SK-N-SH (cell line): ENCODE data around the gene FAM114A1. TPM values are rescaled to one million over a fixed set of nuclear protein-coding genes. Genes with fewer than 3 reads are reported as not detected.

Experiments used
- CTCF ChIA-PET: fragments of 300-600, 350-600 bp; formaldehyde crosslinking; extraction: SDS; loops from one replicate; lab custom pipeline; 2021; lab: Yijun Ruan, JAX
- POLR2A ChIA-PET: fragments of 350-600 bp; sonication (Branson Sonifier 250); formaldehyde crosslinking; extraction: SDS; loops from one replicate; lab custom pipeline; 2020; ENCODE audit warnings: antibody characterized with exemption, inconsistent platforms; lab: Yijun Ruan, JAX
- DNase-seq: peaks from one replicate; pipeline ENCODE4 v3.0.0; 2012
- H2AFZ ChIP-seq: fragments of 200-600 bp; sonication (generic); 2 replicates; pipeline ENCODE4 v1.8.1; 2016; ENCODE audit warnings: antibody characterized with exemption, mild to moderate bottlenecking, low read depth
- H3F3A ChIP-seq: fragments of 200-600 bp; sonication (generic); replicated peaks from 2 replicates; pipeline ENCODE3; 2016; ENCODE audit warnings: antibody characterized with exemption, mild to moderate bottlenecking; ENCODE audit not compliant: insufficient read depth
- H3K27ac ChIP-seq, 2 experiments: fragments of 200-500 bp in 1 of 2; fragments of 200-600 bp in 1 of 2; sonication (Bioruptor generic) in 1 of 2; sonication (generic), shearing (Covaris generic) in 1 of 2; 2 replicates each; pipeline versions ENCODE4 v1.5.1 to v1.6.1; 2014 to 2016; ENCODE audit warnings: low read depth in 2 of 2, inconsistent platforms in 1 of 2, low read length in 1 of 2, mild to moderate bottlenecking in 1 of 2, mixed read lengths in 1 of 2
- H3K27me3 ChIP-seq: fragments of 200-600 bp; sonication (generic), shearing (Covaris generic); 2 replicates; pipeline ENCODE4 v1.6.1; 2016; ENCODE audit warnings: mixed run types; ENCODE audit not compliant: insufficient read depth
- H3K36me3 ChIP-seq, 2 experiments: fragments of 200-500 bp in 1 of 2; fragments of 200-600 bp in 1 of 2; sonication (Bioruptor generic) in 1 of 2; sonication (generic) in 1 of 2; replicated peaks in 1 of 2; 2 replicates each; pipeline versions ENCODE3 to v1.5.1; 2014 to 2016; ENCODE audit warnings: low read length in 1 of 2, mild to moderate bottlenecking in 1 of 2; ENCODE audit not compliant: insufficient read depth in 2 of 2, control insufficient read depth in 1 of 2
- H3K4me1 ChIP-seq, 2 experiments: fragments of 200-500 bp in 1 of 2; fragments of 200-600 bp in 1 of 2; sonication (Bioruptor generic) in 1 of 2; sonication (generic), shearing (Covaris generic) in 1 of 2; 2 replicates each; pipeline versions ENCODE4 v1.5.1 to v1.6.1; 2014 to 2016; ENCODE audit warnings: low read depth in 1 of 2, low read length in 1 of 2, mixed run types in 1 of 2; ENCODE audit not compliant: insufficient read depth in 2 of 2, control insufficient read depth in 1 of 2
- H3K4me2 ChIP-seq: fragments of 200-600 bp; sonication (generic), shearing (Covaris generic); 2 replicates; pipeline ENCODE4 v1.6.1; 2017; ENCODE audit warnings: mixed run types
- H3K4me3 ChIP-seq, 2 experiments: fragments of 200-500 bp in 1 of 2; fragments of 200-600 bp in 1 of 2; sonication (Bioruptor generic) in 1 of 2; sonication (generic), shearing (Covaris generic) in 1 of 2; 2 replicates each; pipeline versions ENCODE4 v1.5.1 to v1.8.1; 2014 to 2016; ENCODE audit warnings: low read depth in 2 of 2, inconsistent platforms in 1 of 2, low read length in 1 of 2, mild to moderate bottlenecking in 1 of 2, mixed read lengths in 1 of 2, moderate library complexity in 1 of 2
- H3K79me2 ChIP-seq: fragments of 200-600 bp; sonication (generic); 2 replicates; pipeline ENCODE4 v1.8.1; 2017; ENCODE audit warnings: mild to moderate bottlenecking; ENCODE audit not compliant: insufficient read depth
- H3K9ac ChIP-seq: fragments of 200-600 bp; sonication (generic); 2 replicates; pipeline ENCODE4 v1.6.1; 2017; ENCODE audit warnings: mixed run types
- H3K9me2 ChIP-seq: fragments of 200-600 bp; sonication (generic); 2 replicates; pipeline ENCODE4 v1.6.1; 2017; ENCODE audit warnings: mixed run types
- H3K9me3 ChIP-seq: fragments of 200-600 bp; sonication (generic); 2 replicates; pipeline ENCODE4 v1.6.1; 2017; ENCODE audit warnings: mixed run types, mild to moderate bottlenecking, moderate library complexity
- H4K20me1 ChIP-seq: fragments of 200-600 bp; sonication (generic); 2 replicates; pipeline ENCODE4 v1.6.1; 2017; ENCODE audit warnings: mild to moderate bottlenecking, mixed run types; ENCODE audit not compliant: insufficient read depth
- CHD2 ChIP-seq: fragments of 150-350 bp; IDR thresholded peaks from 2 replicates; pipeline ENCODE4 v1.6.1; 2018; ENCODE audit warnings: low read length; ENCODE audit not compliant: partially characterized antibody
- EP300 ChIP-seq, 2 experiments: IDR thresholded peaks; 2 replicates each; pipeline versions ENCODE4 v1.4.0 to v1.6.1; 2012; ENCODE audit warnings: borderline replicate concordance in 1 of 2, low read depth in 1 of 2, low read length in 1 of 2
- FOXM1 ChIP-seq: IDR thresholded peaks from 2 replicates; pipeline ENCODE4 v1.4.0; 2012; ENCODE audit warnings: low read depth, mild to moderate bottlenecking
- GABPA ChIP-seq: IDR thresholded peaks from 2 replicates; pipeline ENCODE4 v1.4.0; 2012; ENCODE audit warnings: low read depth, mild to moderate bottlenecking
- GATA2 ChIP-seq: sonication (generic); formaldehyde crosslinking; IDR thresholded peaks from 2 replicates; pipeline ENCODE4 v1.5.0; 2020; ENCODE audit warnings: mild to moderate bottlenecking, missing genetic modification reagents
- NRF1 ChIP-seq: IDR thresholded peaks from 2 replicates; pipeline ENCODE4 v1.6.1; 2012; ENCODE audit warnings: low read depth, mild to moderate bottlenecking, low read length
- POLR2AphosphoS5 ChIP-seq: IDR thresholded peaks from 2 replicates; pipeline ENCODE4 v1.6.1; 2012; ENCODE audit warnings: low read depth, low read length
- RAD21 ChIP-seq: IDR thresholded peaks from 2 replicates; pipeline ENCODE4 v1.6.1; 2012; ENCODE audit warnings: mild to moderate bottlenecking, low read length
- SIN3A ChIP-seq: IDR thresholded peaks from 2 replicates; pipeline ENCODE4 v1.6.1; 2012; ENCODE audit warnings: low read depth, mild to moderate bottlenecking, low read length, moderate library complexity, borderline replicate concordance
- WGBS: methylation state at CpG from one replicate; pipeline ENCODE4 v1.1.6; 2017; ENCODE audit warnings: low lambda C conversion rate; 5-methylcytosine and 5-hydroxymethylcytosine counted together
- polyA plus RNA-seq, 3 experiments: library from polyadenylated mRNA; depleted of rRNA; stranded (reverse); fragments of >200 nt; gene quantifications; 2 replicates each; pipeline ENCODE4 v1.2.3, GENCODE V29; 2012
- TF ChIP-seq, protein P1 (sequence below): IDR thresholded peaks from 2 replicates; pipeline ENCODE4 v1.6.1; 2012; ENCODE audit warnings: mild to moderate bottlenecking, low read depth, low read length, moderate library complexity
- TF ChIP-seq, protein P2 (sequence below): IDR thresholded peaks from 2 replicates; pipeline ENCODE4; 2012

Gene FAM114A1
- polyA plus RNA-seq, 1 of the 3 experiments (the other 2 are of a cell fraction) = 54.2 TPM

DNA sequence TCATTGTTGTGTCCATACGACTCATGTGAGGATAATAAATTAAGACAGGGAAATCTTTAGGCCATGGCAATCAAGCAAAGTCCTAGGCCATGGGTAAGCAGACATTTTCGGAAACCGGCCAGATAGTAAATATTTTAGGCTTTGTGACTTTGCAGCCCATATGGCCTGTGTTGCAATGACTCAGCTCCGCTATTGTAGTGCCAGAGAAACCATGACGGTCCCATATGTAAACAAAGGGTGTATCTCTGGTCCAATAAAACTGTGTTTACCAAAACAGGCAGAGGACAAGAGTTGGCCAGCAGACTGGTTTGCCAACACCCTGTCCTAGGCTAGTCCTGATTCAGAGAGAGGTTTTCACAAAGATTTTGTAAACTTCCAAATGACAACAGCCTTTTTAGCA, 5.0 kb downstream of the FAM114A1 start (continued):
- TF ChIP-seq, protein P1, sequence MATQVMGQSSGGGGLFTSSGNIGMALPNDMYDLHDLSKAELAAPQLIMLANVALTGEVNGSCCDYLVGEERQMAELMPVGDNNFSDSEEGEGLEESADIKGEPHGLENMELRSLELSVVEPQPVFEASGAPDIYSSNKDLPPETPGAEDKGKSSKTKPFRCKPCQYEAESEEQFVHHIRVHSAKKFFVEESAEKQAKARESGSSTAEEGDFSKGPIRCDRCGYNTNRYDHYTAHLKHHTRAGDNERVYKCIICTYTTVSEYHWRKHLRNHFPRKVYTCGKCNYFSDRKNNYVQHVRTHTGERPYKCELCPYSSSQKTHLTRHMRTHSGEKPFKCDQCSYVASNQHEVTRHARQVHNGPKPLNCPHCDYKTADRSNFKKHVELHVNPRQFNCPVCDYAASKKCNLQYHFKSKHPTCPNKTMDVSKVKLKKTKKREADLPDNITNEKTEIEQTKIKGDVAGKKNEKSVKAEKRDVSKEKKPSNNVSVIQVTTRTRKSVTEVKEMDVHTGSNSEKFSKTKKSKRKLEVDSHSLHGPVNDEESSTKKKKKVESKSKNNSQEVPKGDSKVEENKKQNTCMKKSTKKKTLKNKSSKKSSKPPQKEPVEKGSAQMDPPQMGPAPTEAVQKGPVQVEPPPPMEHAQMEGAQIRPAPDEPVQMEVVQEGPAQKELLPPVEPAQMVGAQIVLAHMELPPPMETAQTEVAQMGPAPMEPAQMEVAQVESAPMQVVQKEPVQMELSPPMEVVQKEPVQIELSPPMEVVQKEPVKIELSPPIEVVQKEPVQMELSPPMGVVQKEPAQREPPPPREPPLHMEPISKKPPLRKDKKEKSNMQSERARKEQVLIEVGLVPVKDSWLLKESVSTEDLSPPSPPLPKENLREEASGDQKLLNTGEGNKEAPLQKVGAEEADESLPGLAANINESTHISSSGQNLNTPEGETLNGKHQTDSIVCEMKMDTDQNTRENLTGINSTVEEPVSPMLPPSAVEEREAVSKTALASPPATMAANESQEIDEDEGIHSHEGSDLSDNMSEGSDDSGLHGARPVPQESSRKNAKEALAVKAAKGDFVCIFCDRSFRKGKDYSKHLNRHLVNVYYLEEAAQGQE = no peak

DNA sequence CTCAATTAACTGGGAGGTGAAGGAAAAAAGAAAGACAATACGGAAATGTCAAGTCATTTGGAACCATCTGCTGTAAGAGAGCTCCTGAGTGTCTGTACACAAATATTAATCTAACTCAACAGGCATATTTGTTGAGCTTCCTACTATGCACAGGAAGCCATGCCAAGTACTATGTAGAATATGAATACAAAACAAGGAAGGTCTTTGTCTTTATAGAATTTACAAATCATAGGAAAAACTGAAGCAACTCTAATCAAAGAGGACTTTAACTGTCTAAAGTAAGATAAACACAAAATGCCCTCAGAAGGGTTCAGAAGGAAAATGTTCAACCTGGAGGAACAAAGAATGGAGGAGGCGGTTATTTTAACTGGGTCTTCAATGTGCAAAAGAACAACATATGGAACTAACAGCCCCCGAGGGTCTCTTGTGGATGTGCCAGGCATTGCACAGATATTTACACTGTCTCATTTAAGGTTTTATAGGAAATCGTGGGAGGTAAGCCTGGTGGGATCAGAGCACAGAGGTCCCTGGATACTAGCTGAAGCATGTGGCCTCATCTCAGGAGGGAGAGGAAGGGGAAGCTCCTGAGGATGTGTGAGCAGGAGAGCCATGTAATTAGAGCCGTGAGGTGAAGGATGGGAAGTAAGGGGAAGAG, 5.8 kb downstream of the FAM114A1 start:
- ChIA-PET CTCF (interaction anchor here (0.8 to 2.5 kb wide), 4 partner anchors 13 to 114 kb away, joined by 4 to 8 read pairs (median 4); no protein-coding TSS in a partner anchor), POLR2A (no interaction called here)
- TF ChIP-seq GATA2 (CRISPR knock-in tag) (no peak), CHD2 (no peak), SIN3A (no peak), EP300 (IDR thresholded peaks at IDR 0.05; ENCODE audit: borderline replicate concordance in 1 of 2, low read depth in 1 of 2, low read length in 1 of 2) (no peak), NRF1 (no peak), RAD21 (no peak), FOXM1 (no peak), GABPA (no peak), POLR2AphosphoS5 (no peak)
- TF ChIP-seq, protein P2, sequence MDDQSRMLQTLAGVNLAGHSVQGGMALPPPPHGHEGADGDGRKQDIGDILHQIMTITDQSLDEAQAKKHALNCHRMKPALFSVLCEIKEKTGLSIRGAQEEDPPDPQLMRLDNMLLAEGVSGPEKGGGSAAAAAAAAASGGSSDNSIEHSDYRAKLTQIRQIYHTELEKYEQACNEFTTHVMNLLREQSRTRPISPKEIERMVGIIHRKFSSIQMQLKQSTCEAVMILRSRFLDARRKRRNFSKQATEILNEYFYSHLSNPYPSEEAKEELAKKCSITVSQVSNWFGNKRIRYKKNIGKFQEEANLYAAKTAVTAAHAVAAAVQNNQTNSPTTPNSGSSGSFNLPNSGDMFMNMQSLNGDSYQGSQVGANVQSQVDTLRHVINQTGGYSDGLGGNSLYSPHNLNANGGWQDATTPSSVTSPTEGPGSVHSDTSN = no peak
- Histone ChIP-seq H3K9ac (no peak overlapping the region), H2AFZ (no peak overlapping the region), H3K4me2 (no peak overlapping the region), H3K4me1 (peaks cover 0 to 4% of the 10 kb centered on the region in 2 experiments; a peak in 1 of 4 replicates), H3K9me2 (no peaks in the 10 kb centered on the region), H3K36me3 (peaks cover 2 to 35% of the 10 kb centered on the region in 2 experiments), H3F3A (no peaks in the 10 kb centered on the region), H3K79me2 (peaks cover 84% of the 10 kb centered on the region), H3K4me3 (no peak overlapping the region), H3K9me3 (no peaks in the 10 kb centered on the region), H3K27me3 (no peaks in the 10 kb centered on the region), H4K20me1 (peaks cover 37% of the 10 kb centered on the region), H3K27ac (no peak overlapping the region)
- WGBS = 99% methylated on average over 5 of the region's 5 CpGs
- DNase-seq = no peak
